H54 (cell line): ENCODE data around the gene UGT1A3.

Experiments
- DNase-seq: peaks from one replicate; pipeline ENCODE4 v3.0.0; 2011; ENCODE audit warnings: low spot score, mixed read lengths; ENCODE audit not compliant: insufficient read length
- FAIRE-seq: peaks from 3 replicates; lab custom pipeline; 2011; peaks lifted over from hg19 to GRCh38; lab: Jason Lieb, UNC
- POLR2A ChIP-seq: IDR thresholded peaks from 2 replicates; pipeline ENCODE4 v1.6.1; 2011; ENCODE audit warnings: low read depth, mild to moderate bottlenecking, low read length

UGT1A3 gene

DNA sequence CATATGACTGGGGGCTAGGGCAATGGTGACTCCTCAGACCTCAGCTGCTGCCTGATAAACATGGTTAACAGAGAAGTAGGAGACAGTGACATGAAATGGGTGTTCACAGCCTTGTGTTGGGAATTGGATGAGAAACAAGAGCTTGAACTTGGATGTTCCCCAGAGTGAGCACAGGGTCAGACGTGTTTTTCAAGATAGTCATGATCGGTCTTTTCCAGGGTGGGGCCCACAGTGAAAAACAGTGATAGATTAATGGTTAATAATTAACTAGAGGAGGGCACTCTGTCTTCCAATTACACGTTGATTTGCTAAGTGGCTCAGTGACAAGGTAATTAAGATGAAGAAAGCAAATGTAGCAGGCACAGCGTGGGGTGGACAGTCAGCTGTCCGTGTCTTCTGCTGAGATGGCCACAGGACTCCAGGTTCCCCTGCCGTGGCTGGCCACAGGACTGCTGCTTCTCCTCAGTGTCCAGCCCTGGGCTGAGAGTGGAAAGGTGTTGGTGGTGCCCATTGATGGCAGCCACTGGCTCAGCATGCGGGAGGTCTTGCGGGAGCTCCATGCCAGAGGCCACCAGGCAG lies at the start of gene UGT1A3:
UGT1A3 (plus strand) TSS at position 320 of the 579 bp plus-strand sequence; CDS start at position 405, 85 bp downstream.
- FAIRE-seq (no peak), DNase-seq (no peak)
- TF ChIP-seq POLR2A, result no peak

DNA sequence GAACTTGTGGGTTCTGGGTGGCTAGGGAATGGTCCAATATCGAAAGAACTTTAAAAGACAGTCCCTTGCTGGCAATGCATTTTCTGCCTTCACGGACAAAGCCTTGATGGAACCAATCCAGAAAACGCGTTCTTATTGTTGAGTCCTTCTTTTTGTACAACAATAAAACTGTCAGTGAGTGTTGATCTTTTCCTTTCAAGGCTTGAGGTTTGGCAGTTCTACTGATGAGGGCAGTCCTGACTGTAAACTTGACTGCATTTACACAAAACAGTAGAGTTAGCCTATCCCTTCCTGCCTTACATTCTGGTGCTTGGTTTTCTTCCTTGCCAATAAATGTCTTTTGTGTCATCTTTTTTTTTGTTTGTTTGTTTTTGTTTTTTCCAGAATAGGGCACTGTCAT lies 49.6 kb upstream of the UGT1A3 start:
- TF ChIP-seq POLR2A, result no peak
- FAIRE-seq, result no peak
- DNase-seq, result no peak

DNA sequence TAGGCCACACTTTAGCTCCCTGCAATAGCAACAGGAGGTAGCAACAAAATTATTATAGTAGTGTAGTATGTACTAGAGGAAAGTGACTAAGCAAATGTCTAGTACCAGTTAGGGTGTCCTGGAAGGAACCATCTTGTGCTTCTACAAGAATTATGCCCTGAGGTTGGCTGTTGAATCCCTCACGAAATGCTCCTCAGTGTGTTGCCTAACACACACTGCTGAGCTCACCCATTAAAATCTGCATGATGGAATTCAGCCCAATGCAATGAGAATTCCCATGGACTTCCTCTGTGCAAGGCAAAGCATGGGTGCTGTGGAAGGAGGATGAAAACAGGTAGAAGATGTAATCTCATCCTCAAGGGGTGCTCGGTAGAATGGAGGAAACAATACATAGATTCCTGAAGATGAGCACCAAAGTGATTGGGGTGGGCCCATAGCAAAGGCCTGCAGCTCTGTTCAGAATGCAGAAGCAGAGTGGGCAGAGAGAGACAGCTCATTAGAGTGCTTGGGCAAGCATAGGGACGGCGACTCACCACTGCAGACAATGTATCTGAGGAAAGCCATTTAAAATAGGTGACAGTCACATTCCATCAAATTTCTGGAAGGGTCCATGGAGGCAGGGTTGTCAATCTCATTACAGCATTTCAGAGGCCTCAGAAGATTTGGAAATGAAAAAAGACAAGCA lies 48.3 kb upstream of the UGT1A3 start:
- FAIRE-seq (no peak), DNase-seq (no peak)
- no peak for TF ChIP-seq POLR2A

DNA sequence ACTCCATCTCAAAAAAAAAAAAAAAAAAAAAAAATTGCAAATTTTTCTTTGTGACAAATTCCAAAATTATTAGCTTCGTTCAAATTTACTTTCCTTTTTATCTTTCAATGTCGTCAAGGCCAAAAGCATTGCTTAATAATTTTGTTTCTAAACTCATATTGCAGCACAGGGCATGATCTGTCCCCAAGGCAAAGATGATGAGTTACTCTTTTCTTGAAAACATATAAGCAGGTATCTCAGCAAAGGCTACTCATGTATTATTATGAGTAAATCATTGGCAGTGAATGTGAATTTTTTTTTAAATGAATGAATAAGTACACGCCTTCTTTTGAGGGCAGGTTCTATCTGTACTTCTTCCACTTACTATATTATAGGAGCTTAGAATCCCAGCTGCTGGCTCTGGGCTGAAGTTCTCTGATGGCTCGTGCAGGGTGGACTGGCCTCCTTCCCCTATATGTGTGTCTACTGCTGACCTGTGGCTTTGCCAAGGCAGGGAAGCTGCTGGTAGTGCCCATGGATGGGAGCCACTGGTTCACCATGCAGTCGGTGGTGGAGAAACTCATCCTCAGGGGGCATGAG lies 47.2 kb upstream of the UGT1A3 start, which contains the start of gene UGT1A7:
UGT1A7 (plus strand) TSS at position 381 of the 579 bp plus-strand sequence; CDS start at position 418, 37 bp downstream.
- no peak for TF ChIP-seq POLR2A
- FAIRE-seq (no peak), DNase-seq (no peak)

DNA sequence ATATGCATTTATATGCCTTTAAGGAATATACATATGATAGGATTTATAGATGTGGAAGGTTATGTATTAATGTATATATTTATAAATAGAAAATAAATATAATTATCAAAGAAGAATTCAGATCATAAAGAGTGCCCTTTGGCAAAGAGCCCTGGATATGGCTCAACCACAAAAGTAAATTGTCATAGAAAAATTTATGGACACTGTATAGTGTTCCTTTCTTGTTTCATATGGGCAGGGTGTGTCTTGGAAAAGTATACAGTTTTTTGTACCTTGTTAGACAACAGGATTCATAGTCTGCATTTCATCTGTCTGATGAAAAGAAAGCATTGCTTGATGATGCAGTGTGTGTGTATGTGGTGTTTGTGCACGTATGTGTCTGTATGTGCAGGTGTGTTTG lies 44.2 kb upstream of the UGT1A3 start:
- FAIRE-seq (no peak), DNase-seq (no peak)
- TF ChIP-seq POLR2A, result no peak

DNA sequence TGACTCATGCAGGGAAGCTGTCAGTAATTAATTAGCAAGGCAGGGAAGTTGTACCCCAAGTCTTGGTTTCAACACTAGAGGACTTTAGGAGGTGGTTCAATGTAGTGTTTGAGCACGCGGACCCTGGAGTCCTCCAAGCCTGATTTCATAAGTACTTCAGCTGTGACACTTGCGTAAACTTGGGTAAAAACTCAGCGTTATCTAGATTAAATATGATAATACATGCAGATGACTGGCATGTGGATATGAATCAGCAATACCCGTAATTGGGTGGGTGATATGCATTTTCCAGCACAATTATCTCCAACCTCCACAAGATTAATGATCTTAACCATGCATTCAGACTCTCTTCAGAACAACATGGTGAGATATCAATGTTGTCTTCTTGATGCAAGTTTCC lies 41.9 kb upstream of the UGT1A3 start:
- no peak for DNase-seq
- no peak for TF ChIP-seq POLR2A
- FAIRE-seq, result no peak

DNA sequence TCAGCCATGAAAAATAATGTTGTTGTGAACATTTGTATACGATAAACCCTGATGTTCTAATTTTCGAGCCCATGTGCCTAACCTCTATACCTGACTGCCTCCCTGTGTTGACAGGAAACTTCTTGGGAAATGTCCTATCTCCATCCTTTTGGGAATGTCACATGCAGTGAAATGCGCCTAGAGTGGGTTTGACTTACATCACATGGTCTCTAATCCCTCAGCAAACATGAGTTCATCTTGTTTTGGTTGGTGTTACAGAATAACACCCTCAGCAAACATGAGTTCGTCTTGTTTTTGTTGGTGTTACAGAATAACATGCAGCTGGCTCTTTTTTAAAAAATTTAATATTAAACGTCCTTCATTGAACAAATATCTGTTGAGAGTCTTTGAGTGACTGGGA lies 40.5 kb upstream of the UGT1A3 start:
- FAIRE-seq (no peak), DNase-seq (no peak)
- no peak for TF ChIP-seq POLR2A

DNA sequence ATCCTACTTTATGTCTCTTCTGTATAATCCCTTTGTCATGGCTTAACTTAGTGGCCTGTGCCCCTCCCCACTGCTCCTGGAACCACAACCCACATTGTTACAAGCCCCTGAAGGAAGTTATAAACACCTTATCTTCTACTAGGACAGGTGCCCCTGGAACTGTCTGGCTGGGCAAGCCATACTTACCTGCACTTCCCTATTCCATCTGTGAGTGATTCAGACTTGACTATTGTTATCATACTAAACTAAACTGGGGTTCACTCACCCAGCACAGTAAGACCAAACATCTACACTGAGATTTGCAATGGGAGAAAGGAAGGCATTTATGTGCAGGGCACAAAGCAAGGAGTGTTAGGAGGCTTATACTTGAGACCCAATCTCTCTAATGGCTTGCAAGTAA lies 39.8 kb upstream of the UGT1A3 start:
- no peak for TF ChIP-seq POLR2A
- no peak for DNase-seq
- FAIRE-seq, result no peak

DNA sequence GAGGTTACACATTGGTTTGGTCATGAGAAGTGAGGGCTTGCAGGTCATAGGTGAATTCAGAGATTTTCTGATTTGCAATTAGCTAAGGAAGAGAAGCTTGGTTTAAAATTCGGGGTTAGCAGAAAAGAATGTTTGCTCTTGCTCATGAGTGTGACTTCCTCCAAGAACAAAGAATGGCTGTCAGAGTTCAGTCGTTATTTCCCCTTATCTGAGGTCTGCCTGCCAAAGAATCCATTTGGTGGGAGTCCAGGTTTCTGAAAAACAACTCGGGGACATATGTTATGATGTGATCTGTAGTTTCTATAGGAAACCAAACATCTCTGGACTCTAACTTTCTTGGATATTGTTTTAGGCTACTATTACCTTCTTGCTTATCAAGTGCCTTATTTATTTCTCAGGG lies 39.3 kb upstream of the UGT1A3 start:
- no peak for DNase-seq
- no peak for FAIRE-seq
- TF ChIP-seq POLR2A, result no peak

DNA sequence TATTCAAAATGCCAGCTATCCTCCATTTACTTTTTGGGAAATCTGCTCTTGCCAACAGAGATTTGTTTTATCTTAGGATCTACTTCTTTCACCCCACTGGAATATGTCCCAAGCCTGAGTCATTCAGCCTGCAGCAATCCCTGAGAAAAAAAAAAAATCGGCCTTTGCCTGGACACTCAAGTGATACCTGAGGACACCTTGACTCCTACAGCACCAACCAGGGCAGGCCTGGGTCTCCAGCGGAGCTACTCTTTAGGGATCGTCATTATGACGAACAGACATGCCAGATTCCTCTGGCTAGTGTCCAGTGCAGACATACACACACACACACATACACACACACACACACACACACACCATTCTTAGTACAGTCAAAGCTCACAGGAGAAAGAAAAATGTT lies 38.4 kb upstream of the UGT1A3 start:
- FAIRE-seq, result no peak
- no peak for TF ChIP-seq POLR2A
- no peak for DNase-seq

DNA sequence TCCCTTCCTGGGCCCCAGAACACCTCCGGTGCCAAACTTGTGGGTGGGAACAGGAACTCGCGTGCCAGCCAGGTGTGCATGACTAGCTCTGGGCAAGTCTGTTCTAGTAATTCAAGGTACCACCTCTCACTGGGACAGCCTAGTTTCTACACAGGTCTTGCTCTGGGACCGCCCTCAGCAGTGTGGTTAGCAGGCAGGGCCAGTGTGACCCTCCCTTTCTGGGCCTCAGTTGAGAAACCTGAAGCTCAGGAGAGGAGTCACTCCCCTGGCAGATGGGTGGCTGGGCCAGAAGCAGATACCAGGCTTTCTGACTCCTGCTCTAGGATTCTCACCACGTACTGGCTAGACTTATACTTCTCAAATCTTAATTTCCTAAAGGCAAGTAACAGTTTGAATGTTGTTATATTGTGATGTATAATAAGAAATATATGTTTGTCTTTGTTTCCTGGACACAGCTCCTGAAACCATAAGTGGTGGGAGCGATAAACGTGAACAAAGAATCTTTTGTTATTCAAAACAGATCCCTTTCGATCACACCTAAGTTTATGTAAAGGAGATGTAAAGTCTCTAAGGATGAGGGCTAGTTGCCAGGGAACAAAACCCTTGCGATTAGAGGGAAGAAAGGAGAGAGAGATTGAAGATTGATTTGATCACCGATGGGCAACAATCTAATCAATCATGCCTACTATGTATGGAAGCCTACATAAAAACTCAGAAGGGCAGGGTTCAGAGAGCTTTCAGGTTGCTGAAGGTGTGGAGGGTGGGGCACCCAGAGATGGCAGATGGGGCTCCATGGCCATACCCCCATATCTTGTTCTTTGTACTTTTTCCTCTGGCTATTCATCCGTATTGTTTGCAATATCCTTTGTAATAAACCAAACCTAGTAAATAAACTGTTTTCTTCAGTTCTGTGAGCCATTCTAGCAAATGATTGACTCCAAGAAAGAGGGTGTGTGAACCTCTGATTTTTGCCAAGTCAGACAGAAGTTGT lies 37.1 kb upstream of the UGT1A3 start:
- DNase-seq (no peak), FAIRE-seq (no peak)
- TF ChIP-seq POLR2A, result no peak

DNA sequence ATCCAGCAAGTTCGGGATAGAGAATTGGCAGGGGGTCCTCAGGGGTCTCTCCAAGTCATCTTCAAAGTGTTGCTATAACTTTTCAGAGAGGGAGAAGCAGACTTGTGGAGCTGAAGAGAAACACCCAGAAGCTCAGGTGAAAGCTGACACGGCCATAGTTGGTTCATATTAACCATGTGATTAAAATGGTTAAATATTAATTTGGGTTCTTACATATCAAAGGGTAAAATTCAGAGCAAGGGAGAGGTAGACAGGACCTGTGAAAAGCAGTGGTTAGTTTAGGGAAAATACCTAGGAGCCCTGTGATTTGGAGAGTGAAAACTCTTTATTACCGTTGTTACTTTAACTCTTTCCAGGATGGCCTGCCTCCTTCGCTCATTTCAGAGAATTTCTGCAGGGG lies 36.2 kb upstream of the UGT1A3 start, which contains the start of gene UGT1A6:
UGT1A6 (plus strand) TSS at position 243 of the 400 bp plus-strand sequence; CDS start at position 358, 115 bp downstream.
- FAIRE-seq (no peak), DNase-seq (no peak)
- TF ChIP-seq POLR2A, result no peak

DNA sequence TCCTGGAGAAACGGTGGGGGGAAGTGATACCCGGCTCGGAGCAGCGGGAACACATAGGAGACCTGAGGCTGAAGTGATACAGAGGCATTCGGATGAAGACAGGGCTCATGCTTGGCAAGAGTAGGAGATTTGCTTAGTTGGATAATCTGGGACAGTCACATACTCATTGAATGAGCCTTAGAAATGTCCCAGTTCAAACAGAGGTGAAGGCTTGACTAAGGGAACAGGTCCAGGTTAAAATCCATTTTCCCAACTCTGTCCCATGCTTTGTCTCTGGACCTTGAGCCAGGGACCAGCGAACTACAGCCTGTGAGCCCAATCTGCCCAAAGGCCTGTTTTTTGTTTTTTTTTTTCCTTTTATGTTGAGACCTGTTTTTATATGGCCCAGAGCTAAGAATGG lies 34.9 kb upstream of the UGT1A3 start:
- no peak for FAIRE-seq
- DNase-seq, result no peak
- no peak for TF ChIP-seq POLR2A
